ENCODE data around the gene TACC2.

DNA sequence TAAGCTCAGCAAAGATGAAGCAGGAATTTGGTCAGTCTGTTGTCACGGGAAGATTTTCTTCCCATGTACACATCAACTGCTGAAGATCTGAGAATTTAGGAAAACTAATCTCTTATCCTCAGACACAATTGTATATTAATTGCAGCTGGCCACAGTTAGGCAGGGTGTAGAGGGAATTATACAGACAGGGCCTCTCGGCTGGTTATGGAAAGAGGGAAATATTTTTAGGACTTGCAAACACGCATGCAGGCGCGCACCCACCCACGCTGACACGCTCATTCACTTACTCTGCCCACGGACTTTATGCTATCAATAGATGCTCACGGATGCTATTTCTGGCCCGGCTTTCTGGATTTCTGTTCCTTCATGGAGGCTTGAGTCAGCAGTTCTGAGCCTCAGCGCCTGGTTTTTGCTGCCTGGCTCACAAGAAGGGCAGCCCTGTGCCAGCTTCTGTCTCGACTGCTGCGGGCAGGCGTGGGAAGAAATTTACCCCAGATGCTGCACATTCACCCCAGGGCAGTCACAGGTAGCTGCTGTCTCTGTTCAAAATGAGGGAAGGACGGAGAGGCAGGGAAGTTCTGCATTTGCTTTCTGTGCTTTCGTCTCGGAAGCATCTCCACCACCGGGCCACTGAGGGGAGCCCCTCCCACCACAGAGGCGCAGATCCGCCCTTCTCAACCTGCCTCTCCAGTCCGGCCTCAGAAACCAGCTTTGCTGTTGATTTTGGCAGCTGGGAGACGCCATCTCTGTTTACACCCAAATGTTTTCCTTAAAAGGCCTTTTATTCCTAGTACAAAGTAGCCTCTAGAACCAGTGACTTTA, 165.8 kb downstream of the TACC2 start:
- TF ChIP-seq, protein P1, sequence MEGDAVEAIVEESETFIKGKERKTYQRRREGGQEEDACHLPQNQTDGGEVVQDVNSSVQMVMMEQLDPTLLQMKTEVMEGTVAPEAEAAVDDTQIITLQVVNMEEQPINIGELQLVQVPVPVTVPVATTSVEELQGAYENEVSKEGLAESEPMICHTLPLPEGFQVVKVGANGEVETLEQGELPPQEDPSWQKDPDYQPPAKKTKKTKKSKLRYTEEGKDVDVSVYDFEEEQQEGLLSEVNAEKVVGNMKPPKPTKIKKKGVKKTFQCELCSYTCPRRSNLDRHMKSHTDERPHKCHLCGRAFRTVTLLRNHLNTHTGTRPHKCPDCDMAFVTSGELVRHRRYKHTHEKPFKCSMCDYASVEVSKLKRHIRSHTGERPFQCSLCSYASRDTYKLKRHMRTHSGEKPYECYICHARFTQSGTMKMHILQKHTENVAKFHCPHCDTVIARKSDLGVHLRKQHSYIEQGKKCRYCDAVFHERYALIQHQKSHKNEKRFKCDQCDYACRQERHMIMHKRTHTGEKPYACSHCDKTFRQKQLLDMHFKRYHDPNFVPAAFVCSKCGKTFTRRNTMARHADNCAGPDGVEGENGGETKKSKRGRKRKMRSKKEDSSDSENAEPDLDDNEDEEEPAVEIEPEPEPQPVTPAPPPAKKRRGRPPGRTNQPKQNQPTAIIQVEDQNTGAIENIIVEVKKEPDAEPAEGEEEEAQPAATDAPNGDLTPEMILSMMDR (IDR thresholded peaks at IDR 0.05) = no peak
- TF ChIP-seq EZH2 (IDR thresholded peaks at IDR 0.05; ENCODE audit: borderline replicate concordance, insufficient read depth, low read depth, low read length, poor library complexity, severe bottlenecking) = no peak

Measured in B cell (primary cell).